SK-N-SH (cell line): ENCODE measurements around the gene CDKN1A.

Experiments used
- CHD2 ChIP-seq: fragments of 150-350 bp; IDR thresholded peaks from 2 replicates; pipeline ENCODE4 v1.6.1; 2018; ENCODE audit warnings: low read length; ENCODE audit not compliant: partially characterized antibody
- FOSL2 ChIP-seq: IDR thresholded peaks from 2 replicates; pipeline ENCODE4 v1.4.0; 2012; ENCODE audit warnings: low read depth, mild to moderate bottlenecking, moderate library complexity, borderline replicate concordance
- GATA2 ChIP-seq: sonication (generic); formaldehyde crosslinking; IDR thresholded peaks from 2 replicates; pipeline ENCODE4 v1.5.0; 2020; ENCODE audit warnings: mild to moderate bottlenecking, missing genetic modification reagents
- JUND ChIP-seq: IDR thresholded peaks from 2 replicates; pipeline ENCODE4 v1.4.0; 2012
- MAX ChIP-seq: IDR thresholded peaks from 2 replicates; pipeline ENCODE4 v1.4.0; 2012; ENCODE audit warnings: low read depth
- POLR2AphosphoS5 ChIP-seq: IDR thresholded peaks from 2 replicates; pipeline ENCODE4 v1.6.1; 2012; ENCODE audit warnings: low read depth, low read length
- SIN3A ChIP-seq: IDR thresholded peaks from 2 replicates; pipeline ENCODE4 v1.6.1; 2012; ENCODE audit warnings: low read depth, mild to moderate bottlenecking, low read length, moderate library complexity, borderline replicate concordance
- TF ChIP-seq, protein P1 (sequence below): fragments of 150-350 bp; IDR thresholded peaks from 2 replicates; pipeline ENCODE4 v1.6.1; 2017; ENCODE audit warnings: antibody characterized with exemption, low read length, low read depth, borderline replicate concordance
- TF ChIP-seq, protein P2 (sequence below): fragments of 200-600 bp; sonication (generic); IDR thresholded peaks from 2 replicates; pipeline ENCODE4 v1.6.1; 2017; ENCODE audit warnings: antibody characterized with exemption, mild to moderate bottlenecking, moderate library complexity

DNA sequence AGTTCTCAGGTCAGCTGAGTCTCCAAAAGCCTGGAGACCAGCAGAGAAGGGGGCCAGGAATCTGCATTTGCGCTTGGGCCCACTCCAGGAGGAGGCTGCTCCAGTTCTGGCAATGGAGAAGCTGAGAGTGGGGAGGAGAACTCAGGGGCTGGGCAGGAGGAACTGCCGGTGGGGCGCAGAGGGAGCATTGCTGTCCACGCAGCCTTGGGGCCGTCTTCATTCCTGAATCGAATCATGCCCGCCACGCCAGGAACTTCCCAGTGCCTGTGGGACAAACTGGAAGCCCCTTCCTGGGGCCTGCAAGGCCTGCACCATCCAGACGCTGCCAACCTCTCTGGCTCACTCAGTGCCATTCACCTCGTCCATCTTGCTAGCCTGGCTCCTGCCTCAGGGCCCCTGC is 36.0 kb downstream of the CDKN1A start:
- no peak for TF ChIP-seq MAX
- TF ChIP-seq, protein P1, sequence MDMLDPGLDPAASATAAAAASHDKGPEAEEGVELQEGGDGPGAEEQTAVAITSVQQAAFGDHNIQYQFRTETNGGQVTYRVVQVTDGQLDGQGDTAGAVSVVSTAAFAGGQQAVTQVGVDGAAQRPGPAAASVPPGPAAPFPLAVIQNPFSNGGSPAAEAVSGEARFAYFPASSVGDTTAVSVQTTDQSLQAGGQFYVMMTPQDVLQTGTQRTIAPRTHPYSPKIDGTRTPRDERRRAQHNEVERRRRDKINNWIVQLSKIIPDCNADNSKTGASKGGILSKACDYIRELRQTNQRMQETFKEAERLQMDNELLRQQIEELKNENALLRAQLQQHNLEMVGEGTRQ = no peak
- TF ChIP-seq, protein P2, sequence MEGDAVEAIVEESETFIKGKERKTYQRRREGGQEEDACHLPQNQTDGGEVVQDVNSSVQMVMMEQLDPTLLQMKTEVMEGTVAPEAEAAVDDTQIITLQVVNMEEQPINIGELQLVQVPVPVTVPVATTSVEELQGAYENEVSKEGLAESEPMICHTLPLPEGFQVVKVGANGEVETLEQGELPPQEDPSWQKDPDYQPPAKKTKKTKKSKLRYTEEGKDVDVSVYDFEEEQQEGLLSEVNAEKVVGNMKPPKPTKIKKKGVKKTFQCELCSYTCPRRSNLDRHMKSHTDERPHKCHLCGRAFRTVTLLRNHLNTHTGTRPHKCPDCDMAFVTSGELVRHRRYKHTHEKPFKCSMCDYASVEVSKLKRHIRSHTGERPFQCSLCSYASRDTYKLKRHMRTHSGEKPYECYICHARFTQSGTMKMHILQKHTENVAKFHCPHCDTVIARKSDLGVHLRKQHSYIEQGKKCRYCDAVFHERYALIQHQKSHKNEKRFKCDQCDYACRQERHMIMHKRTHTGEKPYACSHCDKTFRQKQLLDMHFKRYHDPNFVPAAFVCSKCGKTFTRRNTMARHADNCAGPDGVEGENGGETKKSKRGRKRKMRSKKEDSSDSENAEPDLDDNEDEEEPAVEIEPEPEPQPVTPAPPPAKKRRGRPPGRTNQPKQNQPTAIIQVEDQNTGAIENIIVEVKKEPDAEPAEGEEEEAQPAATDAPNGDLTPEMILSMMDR = no peak
- TF ChIP-seq JUND = no peak
- no peak for TF ChIP-seq POLR2AphosphoS5
- TF ChIP-seq SIN3A = no peak
- no peak for TF ChIP-seq FOSL2
- TF ChIP-seq CHD2 = no peak
- TF ChIP-seq GATA2 = no peak
